HEK293 (cell line): ENCODE results near the gene RFTN1.

Source experiments
- CTCF ChIA-PET: fragments of 350-600 bp; formaldehyde crosslinking; extraction: SDS; loops from one replicate; lab custom pipeline; 2021; ENCODE audit warnings: antibody characterized with exemption; lab: Yijun Ruan, JAX
- POLR2A ChIA-PET: fragments of 300-600 bp; formaldehyde crosslinking; extraction: SDS; loops from one replicate; lab custom pipeline; 2020; ENCODE audit warnings: antibody characterized with exemption, inconsistent platforms; lab: Yijun Ruan, JAX
- H3K27ac ChIP-seq: fragments of 200-500 bp; sonication (Bioruptor generic); 2 replicates; pipeline ENCODE4 v1.5.1; 2014; ENCODE audit warnings: low read depth, low read length, control low read depth, inconsistent platforms; ENCODE audit errors: extremely low read depth
- H3K36me3 ChIP-seq, 2 experiments: fragments of 200-500 bp in 1 of 2; sonication (Bioruptor generic) in 1 of 2; 1 replicate in 1 of 2; 2 replicates in 1 of 2; pipeline ENCODE4 v1.5.1; 2014 to 2017; ENCODE audit warnings: inconsistent platforms in 2 of 2, low read length in 2 of 2; ENCODE audit not compliant: control insufficient read depth in 2 of 2, insufficient read depth in 1 of 2
- H3K4me1 ChIP-seq: fragments of 200-500 bp; sonication (Bioruptor generic); 2 replicates; pipeline ENCODE4 v1.5.1; 2014; ENCODE audit warnings: mild to moderate bottlenecking, low read length, inconsistent platforms; ENCODE audit not compliant: control insufficient read depth, insufficient read depth
- H3K4me3 ChIP-seq: 2 replicates; pipeline ENCODE4 v1.5.1; 2011; ENCODE audit warnings: low read depth, mild to moderate bottlenecking, control low read depth, low read length, moderate library complexity
- H3K9me3 ChIP-seq: fragments of 200-500 bp; sonication (Bioruptor generic); 2 replicates; pipeline ENCODE4 v1.5.1; 2014; ENCODE audit warnings: low read depth, low read length, inconsistent platforms; ENCODE audit not compliant: control insufficient read depth, insufficient read depth
- BCL11B ChIP-seq: fragments of 450-650 bp; formaldehyde crosslinking; IDR thresholded peaks from 2 replicates; pipeline ENCODE4 v1.5.1; 2016; ENCODE audit warnings: low read depth, missing biosample characterization, missing genetic modification characterization
- INSM2 ChIP-seq: fragments of 450-650 bp; formaldehyde crosslinking; IDR thresholded peaks from 2 replicates; pipeline ENCODE4 v1.5.1; 2016; ENCODE audit warnings: missing biosample characterization, missing genetic modification characterization
- PATZ1 ChIP-seq: fragments of 450-650 bp; formaldehyde crosslinking; IDR thresholded peaks from 2 replicates; pipeline ENCODE4 v1.5.1; 2016; ENCODE audit warnings: missing biosample characterization, missing genetic modification characterization
- PRDM6 ChIP-seq: fragments of 450-650 bp; formaldehyde crosslinking; IDR thresholded peaks from 2 replicates; pipeline ENCODE4 v1.5.1; 2017; ENCODE audit warnings: missing biosample characterization, missing genetic modification characterization
- REPIN1 ChIP-seq: fragments of 450-650 bp; formaldehyde crosslinking; IDR thresholded peaks from 2 replicates; pipeline ENCODE4 v1.5.1; 2017; ENCODE audit warnings: missing biosample characterization, missing genetic modification characterization, low read depth
- TCF7L2 ChIP-seq: IDR thresholded peaks from 2 replicates; pipeline ENCODE4 v1.6.1; 2011; ENCODE audit warnings: low read depth, mild to moderate bottlenecking, inconsistent platforms, low read length, moderate library complexity, borderline replicate concordance
- ZBTB6 ChIP-seq: fragments of 450-650 bp; formaldehyde crosslinking; IDR thresholded peaks from 2 replicates; pipeline ENCODE4 v1.5.1; 2017; ENCODE audit warnings: missing biosample characterization, missing genetic modification characterization
- ZNF140 ChIP-seq: fragments of 450-650 bp; formaldehyde crosslinking; IDR thresholded peaks from 2 replicates; pipeline ENCODE4 v1.5.1; 2016; ENCODE audit warnings: missing biosample characterization, missing genetic modification characterization
- ZNF146 ChIP-seq: fragments of 450-650 bp; formaldehyde crosslinking; IDR thresholded peaks from 2 replicates; pipeline ENCODE4 v1.5.1; 2016; ENCODE audit warnings: missing biosample characterization, missing genetic modification characterization
- ZNF169 ChIP-seq: fragments of 450-650 bp; formaldehyde crosslinking; IDR thresholded peaks from 2 replicates; pipeline ENCODE4 v1.5.1; 2016; ENCODE audit warnings: missing biosample characterization, missing genetic modification characterization
- ZNF600 ChIP-seq: fragments of 450-650 bp; formaldehyde crosslinking; IDR thresholded peaks from 2 replicates; pipeline ENCODE4 v1.5.1; 2016; ENCODE audit warnings: missing biosample characterization, missing genetic modification characterization
- ZNF747 ChIP-seq: fragments of 450-650 bp; formaldehyde crosslinking; IDR thresholded peaks from 2 replicates; pipeline ENCODE4 v1.5.1; 2016; ENCODE audit warnings: missing biosample characterization, missing genetic modification characterization
- ZNF792 ChIP-seq: fragments of 450-650 bp; formaldehyde crosslinking; IDR thresholded peaks from 2 replicates; pipeline ENCODE4 v1.5.1; 2016; ENCODE audit warnings: missing biosample characterization, missing genetic modification characterization
- ZXDB ChIP-seq: fragments of 450-650 bp; formaldehyde crosslinking; IDR thresholded peaks from 2 replicates; pipeline ENCODE4 v1.5.1; 2016; ENCODE audit warnings: missing biosample characterization, missing genetic modification characterization

The RFTN1 gene

GRCh38 chr3:16374047-16374934 is 139.2 kb downstream of the RFTN1 start:
- ChIA-PET CTCF (no interaction called here), POLR2A (no interaction called here)
- Histone ChIP-seq H3K27ac (no peak overlapping the region), H3K9me3 (no peaks in the 10 kb centered on the region), H3K36me3 (no peaks in the 10 kb centered on the region), H3K4me3 (no peak overlapping the region), H3K4me1 (no peaks in the 10 kb centered on the region)
- no peak for TF ChIP-seq REPIN1 (tag by site-specific recombination)
- TF ChIP-seq PRDM6, result no peak
- TF ChIP-seq ZBTB6 (tag by site-specific recombination), result no peak
- no peak for TF ChIP-seq ZNF600 (tag by site-specific recombination)
- TF ChIP-seq TCF7L2, result no peak
- no peak for TF ChIP-seq ZXDB
- TF ChIP-seq ZNF747 (tag by site-specific recombination), result no peak
- TF ChIP-seq ZNF146 (tag by site-specific recombination), result no peak
- TF ChIP-seq ZNF140 (tag by site-specific recombination), result no peak
- no peak for TF ChIP-seq INSM2 (tag by site-specific recombination)
- no peak for TF ChIP-seq ZNF169 (tag by site-specific recombination)
- TF ChIP-seq PATZ1 (tag by site-specific recombination), result no peak
- TF ChIP-seq BCL11B (tag by site-specific recombination), result no peak

GRCh38 chr3:16373341-16373946 is 140.1 kb downstream of the RFTN1 start:
- no peak for TF ChIP-seq ZNF792
- TF ChIP-seq, all 188 proteins: peak for 0
- CTCF ChIA-PET, result interaction anchor here (0.6 kb wide), 1 partner anchor 140 kb away, joined by 3 read pairs; no protein-coding TSS in a partner anchor

More at GRCh38 chr3:16373341-16373946, 140.1 kb downstream of the RFTN1 start:
- no peak overlapping the region for H3K27ac ChIP-seq
- POLR2A ChIA-PET, result no interaction called here
- no peaks in the 10 kb centered on the region for H3K9me3 ChIP-seq
- H3K4me1 ChIP-seq, result no peaks in the 10 kb centered on the region
- H3K4me3 ChIP-seq, result no peak overlapping the region
- H3K36me3 ChIP-seq, result no peaks in the 10 kb centered on the region
